Fibroblast of lung (primary cell): ENCODE results near the gene MCF2L. TPM values are rescaled to one million over a fixed set of nuclear protein-coding genes. Genes with fewer than 3 reads are reported as not detected.

Source experiments
- DNase-seq, 2 donors: peaks; one replicate each; pipeline versions ENCODE4 v3.0.0 to v3.0.0-alpha.2; 2010; ENCODE audit warnings: low read depth in 2 of 2
- H2AFZ ChIP-seq: 2 replicates; pipeline ENCODE4 v1.5.1; 2012; ENCODE audit warnings: low read length, control low read depth, inconsistent platforms
- H3K27ac ChIP-seq: 2 replicates; pipeline ENCODE4 v1.5.1; 2011; ENCODE audit warnings: low read length, control low read depth; ENCODE audit not compliant: insufficient read depth
- H3K27me3 ChIP-seq: 2 replicates; pipeline ENCODE4 v1.5.1; 2011; ENCODE audit warnings: mild to moderate bottlenecking, low read length; ENCODE audit not compliant: control insufficient read depth, insufficient read depth
- H3K36me3 ChIP-seq: 2 replicates; pipeline ENCODE4 v1.5.1; 2011; ENCODE audit warnings: low read length; ENCODE audit not compliant: control insufficient read depth, insufficient read depth
- H3K4me1 ChIP-seq: 2 replicates; pipeline ENCODE4 v1.5.1; 2011; ENCODE audit warnings: low read length; ENCODE audit not compliant: control insufficient read depth, insufficient read depth; ENCODE audit errors: extremely low read depth
- H3K4me2 ChIP-seq: 2 replicates; pipeline ENCODE4 v1.5.1; 2011; ENCODE audit warnings: low read length, control low read depth; ENCODE audit not compliant: insufficient read depth; ENCODE audit errors: extremely low read depth
- H3K4me3 ChIP-seq, 4 experiments: fragments of 200-600 bp in 1 of 4; sonication (generic) in 1 of 4; replicated peaks in 1 of 4; 2 replicates each; pipeline ENCODE4 v1.5.1; 2011 to 2016; ENCODE audit warnings: low read length in 4 of 4, low read depth in 3 of 4, mild to moderate bottlenecking in 3 of 4, control low read depth in 2 of 4, inconsistent platforms in 1 of 4, mixed read lengths in 1 of 4; ENCODE audit not compliant: insufficient read depth in 1 of 4; ENCODE audit errors: control extremely low read depth in 1 of 4
- H3K79me2 ChIP-seq: 2 replicates; pipeline ENCODE4 v1.5.1; 2012; ENCODE audit warnings: mild to moderate bottlenecking, low read length, inconsistent platforms; ENCODE audit not compliant: control insufficient read depth, insufficient read depth
- H3K9ac ChIP-seq: 2 replicates; pipeline ENCODE4 v1.5.1; 2011; ENCODE audit warnings: mild to moderate bottlenecking, low read length, control low read depth; ENCODE audit not compliant: insufficient read depth
- H3K9me3 ChIP-seq: 2 replicates; pipeline ENCODE4 v1.5.1; 2012; ENCODE audit warnings: low read depth, low read length; ENCODE audit not compliant: control insufficient read depth, insufficient read depth
- H4K20me1 ChIP-seq: 2 replicates; pipeline ENCODE4 v1.5.1; 2011; ENCODE audit warnings: low read length; ENCODE audit not compliant: control insufficient read depth, insufficient read depth; ENCODE audit errors: extremely low read depth
- CTCF ChIP-seq, 2 donors: IDR thresholded peaks in 1 of 2; conservative IDR thresholded peaks in 1 of 2; 1 replicate in 1 of 2; 2 replicates in 1 of 2; pipeline ENCODE4 v1.5.1; 2011 to 2012; ENCODE audit warnings: low read length in 2 of 2, control low read depth in 1 of 2, inconsistent platforms in 1 of 2, low read depth in 1 of 2, mild to moderate bottlenecking in 1 of 2
- EZH2 ChIP-seq: IDR thresholded peaks from 2 replicates; pipeline ENCODE4 v1.5.1; 2012; ENCODE audit warnings: low read length, control low read depth, mild to moderate bottlenecking; ENCODE audit errors: missing control alignments
- polyA plus RNA-seq, 2 donors: library from polyadenylated mRNA; depleted of rRNA in 1 of 2; stranded (reverse) in 1 of 2; unstranded in 1 of 2; fragments of >200 nt; gene quantifications; 2 replicates each; pipeline ENCODE4 v1.2.1, GENCODE V29; 2011 to 2012; ENCODE audit warnings: missing spikeins in 1 of 2
- total RNA-seq: library from RNA; depleted of rRNA; stranded (reverse); fragments of >200 nt; gene quantifications from 2 replicates; pipeline ENCODE4 v1.2.1, GENCODE V29; 2014

Gene MCF2L
- total and polyA plus RNA-seq, 2 donors (not counting 1 experiment from before 2014, with no cell fraction given) = 0.18 to 3.3 TPM

- no peaks in the 10 kb centered on the region for H3K9me3 ChIP-seq
- H2AFZ ChIP-seq = no peak overlapping the region
- H4K20me1 ChIP-seq = no peaks in the 10 kb centered on the region
- no peak overlapping the region for H3K4me3 ChIP-seq
- TF ChIP-seq EZH2 (no peak), CTCF (conservative IDR thresholded peaks at IDR 0.05 in 1 of 2, IDR thresholded peaks at IDR 0.05 in 1 of 2; ENCODE audit: low read depth in 1 of 2, low read length in 2 of 2) (no peak)
- H3K4me2 ChIP-seq = no peak overlapping the region
- no peak overlapping the region for H3K9ac ChIP-seq
- H3K27me3 ChIP-seq = no peaks in the 10 kb centered on the region
- no peak for DNase-seq
- no peaks in the 10 kb centered on the region for H3K36me3 ChIP-seq
- no peaks in the 10 kb centered on the region for H3K4me1 ChIP-seq
- H3K79me2 ChIP-seq = no peaks in the 10 kb centered on the region
- no peak overlapping the region for H3K27ac ChIP-seq
Measured at GRCh38 chr13:113089693-113090414, 120.8 kb downstream of the MCF2L start.

GRCh38 chr13:113090415-113090770 lies 121.4 kb downstream of the MCF2L start:
- H3K4me3 ChIP-seq = no peak overlapping the region
- H3K9me3 ChIP-seq = no peaks in the 10 kb centered on the region
- no peaks in the 10 kb centered on the region for H4K20me1 ChIP-seq
- no peaks in the 10 kb centered on the region for H3K4me1 ChIP-seq
- H3K36me3 ChIP-seq = no peaks in the 10 kb centered on the region
- no peak overlapping the region for H2AFZ ChIP-seq
- H3K27me3 ChIP-seq = no peaks in the 10 kb centered on the region
- H3K27ac ChIP-seq = no peak overlapping the region
- DNase-seq = no peak
- H3K9ac ChIP-seq = no peak overlapping the region
- TF ChIP-seq CTCF (conservative IDR thresholded peaks at IDR 0.05 in 1 of 2, IDR thresholded peaks at IDR 0.05 in 1 of 2; ENCODE audit: low read depth in 1 of 2, low read length in 2 of 2) (no peak), EZH2 (no peak)
- H3K4me2 ChIP-seq = no peak overlapping the region
- no peaks in the 10 kb centered on the region for H3K79me2 ChIP-seq

GRCh38 chr13:113090806-113091205 lies 121.8 kb downstream of the MCF2L start:
- DNase-seq = no peak
- Histone ChIP-seq H3K36me3 (no peaks in the 10 kb centered on the region), H4K20me1 (no peaks in the 10 kb centered on the region), H3K9me3 (no peaks in the 10 kb centered on the region), H3K27ac (no peak overlapping the region), H2AFZ (no peak overlapping the region), H3K4me1 (no peaks in the 10 kb centered on the region), H3K9ac (no peak overlapping the region), H3K79me2 (no peaks in the 10 kb centered on the region), H3K4me3 (no peak overlapping the region), H3K27me3 (no peaks in the 10 kb centered on the region), H3K4me2 (no peak overlapping the region)
- TF ChIP-seq CTCF (conservative IDR thresholded peaks at IDR 0.05 in 1 of 2, IDR thresholded peaks at IDR 0.05 in 1 of 2; ENCODE audit: low read depth in 1 of 2, low read length in 2 of 2) (no peak), EZH2 (no peak)
